ENCODE data around the gene STAG2.

DNA sequence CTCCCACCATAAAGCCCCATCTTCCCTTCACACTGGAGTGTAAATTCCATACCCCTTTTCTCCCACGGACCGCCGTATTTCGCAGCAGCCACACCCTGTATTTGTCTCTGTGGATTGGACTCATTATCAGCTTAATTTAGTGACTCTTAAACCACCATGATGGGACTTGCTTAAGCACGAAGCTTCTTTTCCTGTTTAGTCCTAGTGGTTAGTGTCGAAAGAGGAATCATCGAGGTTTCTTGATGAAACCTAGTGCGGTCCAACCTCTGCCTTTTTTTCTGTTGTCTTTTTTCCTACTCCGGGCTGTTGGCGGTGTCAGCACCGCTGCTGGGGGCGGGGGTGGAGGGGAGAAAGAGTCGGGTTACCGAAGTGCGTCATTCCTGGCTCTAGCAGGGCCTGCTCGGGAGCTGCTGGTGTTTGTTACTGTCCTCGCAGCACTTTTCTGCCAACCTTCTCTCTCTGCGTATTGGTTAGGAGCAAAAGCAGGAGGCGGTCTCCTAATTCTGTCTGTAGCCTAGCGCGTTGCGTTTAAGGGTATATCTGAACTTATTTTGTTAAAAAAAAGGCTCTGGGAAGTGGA is 1.4 kb downstream of the STAG2 start:
- TF ChIP-seq, protein P1, sequence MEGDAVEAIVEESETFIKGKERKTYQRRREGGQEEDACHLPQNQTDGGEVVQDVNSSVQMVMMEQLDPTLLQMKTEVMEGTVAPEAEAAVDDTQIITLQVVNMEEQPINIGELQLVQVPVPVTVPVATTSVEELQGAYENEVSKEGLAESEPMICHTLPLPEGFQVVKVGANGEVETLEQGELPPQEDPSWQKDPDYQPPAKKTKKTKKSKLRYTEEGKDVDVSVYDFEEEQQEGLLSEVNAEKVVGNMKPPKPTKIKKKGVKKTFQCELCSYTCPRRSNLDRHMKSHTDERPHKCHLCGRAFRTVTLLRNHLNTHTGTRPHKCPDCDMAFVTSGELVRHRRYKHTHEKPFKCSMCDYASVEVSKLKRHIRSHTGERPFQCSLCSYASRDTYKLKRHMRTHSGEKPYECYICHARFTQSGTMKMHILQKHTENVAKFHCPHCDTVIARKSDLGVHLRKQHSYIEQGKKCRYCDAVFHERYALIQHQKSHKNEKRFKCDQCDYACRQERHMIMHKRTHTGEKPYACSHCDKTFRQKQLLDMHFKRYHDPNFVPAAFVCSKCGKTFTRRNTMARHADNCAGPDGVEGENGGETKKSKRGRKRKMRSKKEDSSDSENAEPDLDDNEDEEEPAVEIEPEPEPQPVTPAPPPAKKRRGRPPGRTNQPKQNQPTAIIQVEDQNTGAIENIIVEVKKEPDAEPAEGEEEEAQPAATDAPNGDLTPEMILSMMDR (conservative IDR thresholded peaks at IDR 0.05; ENCODE audit: low read depth, low read length), result no peak
- TF ChIP-seq EZH2phosphoT487 (IDR thresholded peaks at IDR 0.05; ENCODE audit: borderline replicate concordance, low read length) (no peak), EZH2 (IDR thresholded peaks at IDR 0.05; ENCODE audit: low read length, unreplicated experiment) (no peak)
